Neural progenitor cell (in vitro differentiated cells): Measurements from ENCODE around the gene TTLL5.

Source experiments
- EZH2 ChIP-seq: fragments of 200-600 bp; sonication (generic); IDR thresholded peaks from 2 replicates; pipeline ENCODE4 v1.6.1; 2017; ENCODE audit warnings: antibody characterized with exemption, mild to moderate bottlenecking, moderate library complexity
- TF ChIP-seq, protein P1 (sequence below): fragments of 200-600 bp; sonication (generic); IDR thresholded peaks from 2 replicates; pipeline ENCODE4 v1.5.1; 2017; ENCODE audit warnings: antibody characterized with exemption, mild to moderate bottlenecking

DNA sequence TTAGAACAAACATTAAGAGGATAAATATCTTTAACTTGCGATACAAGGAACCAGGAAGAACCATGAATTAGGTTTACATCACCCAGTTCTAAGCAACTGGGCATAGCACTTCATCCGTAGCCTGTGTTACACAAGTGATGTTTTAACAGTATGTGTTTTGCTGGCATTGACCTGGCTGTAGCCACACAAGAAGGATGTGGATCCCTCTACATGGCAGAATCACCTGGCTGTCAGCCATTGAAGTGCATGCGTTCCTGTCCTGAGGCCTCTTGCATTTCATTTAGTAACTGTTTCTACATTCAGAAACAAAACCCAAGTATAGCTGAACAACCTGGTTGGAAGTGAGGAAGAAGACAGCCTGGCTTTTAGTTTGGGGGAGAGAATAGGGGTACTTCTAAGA, 248.6 kb downstream of the TTLL5 start:
- TF ChIP-seq EZH2, result no peak
- TF ChIP-seq, protein P1, sequence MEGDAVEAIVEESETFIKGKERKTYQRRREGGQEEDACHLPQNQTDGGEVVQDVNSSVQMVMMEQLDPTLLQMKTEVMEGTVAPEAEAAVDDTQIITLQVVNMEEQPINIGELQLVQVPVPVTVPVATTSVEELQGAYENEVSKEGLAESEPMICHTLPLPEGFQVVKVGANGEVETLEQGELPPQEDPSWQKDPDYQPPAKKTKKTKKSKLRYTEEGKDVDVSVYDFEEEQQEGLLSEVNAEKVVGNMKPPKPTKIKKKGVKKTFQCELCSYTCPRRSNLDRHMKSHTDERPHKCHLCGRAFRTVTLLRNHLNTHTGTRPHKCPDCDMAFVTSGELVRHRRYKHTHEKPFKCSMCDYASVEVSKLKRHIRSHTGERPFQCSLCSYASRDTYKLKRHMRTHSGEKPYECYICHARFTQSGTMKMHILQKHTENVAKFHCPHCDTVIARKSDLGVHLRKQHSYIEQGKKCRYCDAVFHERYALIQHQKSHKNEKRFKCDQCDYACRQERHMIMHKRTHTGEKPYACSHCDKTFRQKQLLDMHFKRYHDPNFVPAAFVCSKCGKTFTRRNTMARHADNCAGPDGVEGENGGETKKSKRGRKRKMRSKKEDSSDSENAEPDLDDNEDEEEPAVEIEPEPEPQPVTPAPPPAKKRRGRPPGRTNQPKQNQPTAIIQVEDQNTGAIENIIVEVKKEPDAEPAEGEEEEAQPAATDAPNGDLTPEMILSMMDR, result no peak
